22Rv1 (cell line): ENCODE data around the gene CDCA7L.

Source experiments
- ZFX ChIP-seq: fragments of 450-650 bp; IDR thresholded peaks from 2 replicates; pipeline ENCODE4 v1.6.1; 2017; ENCODE audit warnings: antibody characterized with exemption, borderline replicate concordance
- TF ChIP-seq, protein P1 (sequence below): fragments of 450-650 bp; IDR thresholded peaks from 2 replicates; pipeline ENCODE4 v1.5.1; 2017; ENCODE audit warnings: mild to moderate bottlenecking

DNA sequence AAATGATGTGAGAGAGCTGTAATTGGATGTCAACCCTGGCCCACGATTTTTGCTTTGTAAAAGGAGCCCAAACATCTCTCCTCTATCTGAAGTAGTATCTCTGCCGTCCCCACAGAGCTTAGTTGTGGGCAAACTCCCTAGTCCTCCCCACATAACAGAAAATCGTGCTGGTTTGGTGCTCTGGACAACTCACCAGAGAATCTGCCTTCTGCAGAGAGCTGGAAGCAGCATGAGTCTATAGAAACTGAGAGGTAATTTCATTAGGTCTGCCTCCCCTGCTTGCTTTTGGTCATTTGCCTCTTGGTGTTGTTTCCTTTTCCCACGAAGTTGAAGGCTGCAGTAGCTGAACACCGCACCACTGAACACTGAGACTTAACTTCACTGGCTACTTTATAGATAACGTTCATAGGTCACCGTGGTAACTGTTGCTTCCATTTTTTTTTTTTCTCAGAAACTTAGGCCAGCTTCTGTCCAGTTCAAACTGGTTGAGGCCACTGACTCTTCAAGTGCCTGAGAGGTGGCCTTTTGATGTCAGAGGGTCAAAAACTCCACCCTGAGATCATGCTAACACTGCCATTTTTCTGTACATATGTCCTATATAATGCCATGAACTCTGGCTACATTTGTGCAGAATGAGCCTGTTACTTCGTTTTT, 3.3 kb upstream of the CDCA7L start:
- TF ChIP-seq, protein P1, sequence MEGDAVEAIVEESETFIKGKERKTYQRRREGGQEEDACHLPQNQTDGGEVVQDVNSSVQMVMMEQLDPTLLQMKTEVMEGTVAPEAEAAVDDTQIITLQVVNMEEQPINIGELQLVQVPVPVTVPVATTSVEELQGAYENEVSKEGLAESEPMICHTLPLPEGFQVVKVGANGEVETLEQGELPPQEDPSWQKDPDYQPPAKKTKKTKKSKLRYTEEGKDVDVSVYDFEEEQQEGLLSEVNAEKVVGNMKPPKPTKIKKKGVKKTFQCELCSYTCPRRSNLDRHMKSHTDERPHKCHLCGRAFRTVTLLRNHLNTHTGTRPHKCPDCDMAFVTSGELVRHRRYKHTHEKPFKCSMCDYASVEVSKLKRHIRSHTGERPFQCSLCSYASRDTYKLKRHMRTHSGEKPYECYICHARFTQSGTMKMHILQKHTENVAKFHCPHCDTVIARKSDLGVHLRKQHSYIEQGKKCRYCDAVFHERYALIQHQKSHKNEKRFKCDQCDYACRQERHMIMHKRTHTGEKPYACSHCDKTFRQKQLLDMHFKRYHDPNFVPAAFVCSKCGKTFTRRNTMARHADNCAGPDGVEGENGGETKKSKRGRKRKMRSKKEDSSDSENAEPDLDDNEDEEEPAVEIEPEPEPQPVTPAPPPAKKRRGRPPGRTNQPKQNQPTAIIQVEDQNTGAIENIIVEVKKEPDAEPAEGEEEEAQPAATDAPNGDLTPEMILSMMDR: no peak
- no peak for TF ChIP-seq ZFX
